VCaP (cell line): ENCODE results near the gene OSBPL10.

Experiments
- H3K27ac ChIP-seq: fragments of 450-650 bp; 2 replicates; pipeline ENCODE4 v1.5.1; 2017
- TF ChIP-seq, protein P1 (sequence below): fragments of 450-650 bp; conservative IDR thresholded peaks from 2 replicates; pipeline ENCODE4 v1.5.1; 2017; ENCODE audit warnings: mild to moderate bottlenecking, moderate library complexity

Gene OSBPL10

GRCh38 chr3:31744913-31745312 lies 236.1 kb downstream of the OSBPL10 start:
- H3K27ac ChIP-seq, result no peak overlapping the region
- TF ChIP-seq, protein P1, sequence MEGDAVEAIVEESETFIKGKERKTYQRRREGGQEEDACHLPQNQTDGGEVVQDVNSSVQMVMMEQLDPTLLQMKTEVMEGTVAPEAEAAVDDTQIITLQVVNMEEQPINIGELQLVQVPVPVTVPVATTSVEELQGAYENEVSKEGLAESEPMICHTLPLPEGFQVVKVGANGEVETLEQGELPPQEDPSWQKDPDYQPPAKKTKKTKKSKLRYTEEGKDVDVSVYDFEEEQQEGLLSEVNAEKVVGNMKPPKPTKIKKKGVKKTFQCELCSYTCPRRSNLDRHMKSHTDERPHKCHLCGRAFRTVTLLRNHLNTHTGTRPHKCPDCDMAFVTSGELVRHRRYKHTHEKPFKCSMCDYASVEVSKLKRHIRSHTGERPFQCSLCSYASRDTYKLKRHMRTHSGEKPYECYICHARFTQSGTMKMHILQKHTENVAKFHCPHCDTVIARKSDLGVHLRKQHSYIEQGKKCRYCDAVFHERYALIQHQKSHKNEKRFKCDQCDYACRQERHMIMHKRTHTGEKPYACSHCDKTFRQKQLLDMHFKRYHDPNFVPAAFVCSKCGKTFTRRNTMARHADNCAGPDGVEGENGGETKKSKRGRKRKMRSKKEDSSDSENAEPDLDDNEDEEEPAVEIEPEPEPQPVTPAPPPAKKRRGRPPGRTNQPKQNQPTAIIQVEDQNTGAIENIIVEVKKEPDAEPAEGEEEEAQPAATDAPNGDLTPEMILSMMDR, result no peak

- TF ChIP-seq, protein P1, result no peak
- H3K27ac ChIP-seq, result peak overlapping the region; percentile 14; the same call in 1 of the 2 replicates
These were observed 237.6 kb downstream of the OSBPL10 start for GRCh38 chr3:31743331-31744089.

GRCh38 chr3:31740397-31740796 lies 240.7 kb downstream of the OSBPL10 start:
- TF ChIP-seq, protein P1, result no peak
- H3K27ac ChIP-seq, result no peak overlapping the region

GRCh38 chr3:31738412-31738811 lies 242.7 kb downstream of the OSBPL10 start:
- no peak overlapping the region for H3K27ac ChIP-seq
- TF ChIP-seq, protein P1, result no peak

DNA sequence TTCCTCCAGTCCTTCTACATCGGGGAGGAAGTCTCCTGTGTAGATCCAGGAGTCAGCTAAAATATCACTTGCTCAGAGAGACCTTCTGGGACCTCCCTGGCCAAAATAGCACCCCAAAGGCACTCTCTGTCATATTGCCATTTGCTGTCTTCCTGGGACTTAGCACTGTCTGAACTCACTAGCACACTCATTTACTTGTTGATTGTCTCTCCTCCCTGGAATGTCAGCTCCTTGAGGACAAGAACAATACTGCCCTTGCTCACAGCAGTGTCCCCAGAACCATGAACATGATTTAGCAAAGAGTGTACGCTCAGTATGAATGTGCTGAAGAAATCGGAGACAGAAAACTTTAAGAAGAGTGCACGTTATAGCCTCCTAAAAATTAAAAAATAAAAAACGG lies 245.4 kb downstream of the OSBPL10 start:
- TF ChIP-seq, protein P1, result no peak
- no peak overlapping the region for H3K27ac ChIP-seq

- peak overlapping the region; percentile 34 for H3K27ac ChIP-seq
- TF ChIP-seq, protein P1, result no peak
These were observed 247.8 kb downstream of the OSBPL10 start for GRCh38 chr3:31733234-31733667.

GRCh38 chr3:31732548-31732947 lies 248.5 kb downstream of the OSBPL10 start:
- peak overlapping the region; percentile 34 for H3K27ac ChIP-seq
- TF ChIP-seq, protein P1, result no peak
